B cell (primary cell): ENCODE measurements around the gene PACC1.

Experiments
- EZH2 ChIP-seq: IDR thresholded peaks from 2 replicates; pipeline ENCODE4 v1.6.1; 2012; ENCODE audit warnings: borderline replicate concordance, low read depth, mild to moderate bottlenecking, moderate library complexity, low read length; ENCODE audit not compliant: insufficient read depth, poor library complexity, severe bottlenecking
- TF ChIP-seq, protein P1 (sequence below): fragments of 200-600 bp; IDR thresholded peaks from one replicate; pipeline ENCODE4 v1.8.0; 2022; ENCODE audit warnings: antibody characterized with exemption, mild to moderate bottlenecking

DNA sequence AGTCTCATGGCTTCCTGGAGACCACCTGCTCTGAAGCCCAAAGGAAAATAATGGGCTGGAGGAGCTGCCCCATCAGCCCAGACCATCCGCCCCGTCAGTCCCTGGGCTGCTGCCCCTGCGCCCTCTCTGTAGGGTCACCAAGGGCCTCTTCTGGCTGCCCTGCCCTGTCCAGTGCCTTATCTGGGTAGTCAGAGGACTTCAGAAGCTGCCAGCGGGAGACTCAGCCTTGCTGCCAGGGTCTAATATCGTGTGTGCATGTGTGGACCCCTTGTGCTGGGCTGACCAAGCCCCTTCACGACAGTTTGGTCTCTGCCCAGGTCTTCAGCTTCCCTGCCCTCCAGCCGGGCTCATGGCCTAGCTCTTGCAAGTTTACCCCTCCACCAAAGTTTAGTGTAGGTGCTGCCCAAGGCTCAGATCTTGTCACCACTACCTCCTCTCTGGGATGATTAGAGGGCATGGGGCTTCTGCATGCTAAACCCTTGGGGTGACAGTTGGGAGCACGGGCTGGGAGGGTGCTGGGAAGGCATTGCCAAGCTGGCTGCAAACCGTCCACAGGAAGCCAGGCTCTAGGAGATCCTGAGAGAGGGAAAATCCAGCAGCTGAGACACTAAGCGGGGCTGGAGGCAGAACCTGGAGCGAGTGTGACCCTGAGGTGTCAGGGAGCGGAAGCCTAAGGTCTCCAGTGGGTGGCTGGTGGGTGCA is 38.6 kb upstream of the PACC1 start:
- TF ChIP-seq, protein P1, sequence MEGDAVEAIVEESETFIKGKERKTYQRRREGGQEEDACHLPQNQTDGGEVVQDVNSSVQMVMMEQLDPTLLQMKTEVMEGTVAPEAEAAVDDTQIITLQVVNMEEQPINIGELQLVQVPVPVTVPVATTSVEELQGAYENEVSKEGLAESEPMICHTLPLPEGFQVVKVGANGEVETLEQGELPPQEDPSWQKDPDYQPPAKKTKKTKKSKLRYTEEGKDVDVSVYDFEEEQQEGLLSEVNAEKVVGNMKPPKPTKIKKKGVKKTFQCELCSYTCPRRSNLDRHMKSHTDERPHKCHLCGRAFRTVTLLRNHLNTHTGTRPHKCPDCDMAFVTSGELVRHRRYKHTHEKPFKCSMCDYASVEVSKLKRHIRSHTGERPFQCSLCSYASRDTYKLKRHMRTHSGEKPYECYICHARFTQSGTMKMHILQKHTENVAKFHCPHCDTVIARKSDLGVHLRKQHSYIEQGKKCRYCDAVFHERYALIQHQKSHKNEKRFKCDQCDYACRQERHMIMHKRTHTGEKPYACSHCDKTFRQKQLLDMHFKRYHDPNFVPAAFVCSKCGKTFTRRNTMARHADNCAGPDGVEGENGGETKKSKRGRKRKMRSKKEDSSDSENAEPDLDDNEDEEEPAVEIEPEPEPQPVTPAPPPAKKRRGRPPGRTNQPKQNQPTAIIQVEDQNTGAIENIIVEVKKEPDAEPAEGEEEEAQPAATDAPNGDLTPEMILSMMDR = no peak
- TF ChIP-seq EZH2 = no peak
